Erythroblast (primary cell): Measurements from ENCODE around the gene C2orf92.

ENCODE experiments used
- DNase-seq, 2 experiments: peaks; one replicate each; lab custom pipeline; 2025; lab: John Stamatoyannopoulos, UW
- GATA1 ChIP-seq: IDR thresholded peaks from 2 replicates; pipeline ENCODE4 v1.6.1; 2011; ENCODE audit warnings: low read depth, mild to moderate bottlenecking, control low read depth, low read length, moderate library complexity
- POLR2A ChIP-seq: IDR thresholded peaks from 2 replicates; pipeline ENCODE4 v1.6.1; 2011; ENCODE audit warnings: mild to moderate bottlenecking, low read length

C2orf92 gene

DNA sequence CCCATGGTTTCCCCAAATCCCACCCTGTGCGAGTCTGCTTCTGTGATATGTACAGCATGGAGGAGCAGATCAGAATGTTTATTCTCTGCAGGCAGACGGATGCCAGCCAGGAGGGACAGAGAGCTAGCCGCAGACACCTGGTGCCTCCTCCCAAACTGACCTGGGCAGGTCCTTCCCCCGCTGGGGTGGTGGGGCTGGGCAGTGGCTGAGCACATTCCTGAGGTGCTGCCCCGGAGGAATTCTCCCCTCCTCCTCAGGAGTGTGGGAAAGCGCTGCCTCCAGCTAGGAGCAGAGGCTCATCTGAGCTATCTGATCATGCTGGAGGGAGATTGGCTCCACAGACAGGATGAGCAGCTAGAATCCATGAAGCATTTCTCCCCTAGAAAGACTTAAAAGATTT, 21.7 kb downstream of the C2orf92 start:
- DNase-seq, result no peak

GRCh38 chr2:97693476-97693875, 24.0 kb downstream of the C2orf92 start:
- DNase-seq, result no peak

More for the DNA sequence above, 21.7 kb downstream of the C2orf92 start:
- no peak for TF ChIP-seq POLR2A

DNA sequence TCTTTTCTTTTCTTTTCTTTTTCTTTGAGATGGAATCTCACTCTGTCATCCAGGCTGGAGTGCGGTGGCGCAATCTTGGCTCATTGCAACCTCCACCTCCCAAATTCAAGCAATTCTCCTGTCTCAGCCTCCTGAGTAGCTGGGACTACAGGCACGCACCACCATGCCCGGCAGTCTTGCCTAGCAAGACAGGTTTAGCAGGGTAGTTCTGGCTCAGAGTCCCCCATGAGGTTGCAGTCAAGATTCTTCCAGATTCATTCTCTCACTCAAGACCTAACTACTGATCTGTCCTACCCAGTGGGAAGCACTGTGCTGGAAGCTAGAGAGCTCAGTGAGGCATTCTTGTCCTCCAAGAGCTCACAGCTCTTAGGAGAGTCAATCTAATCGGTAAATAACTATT, 26.2 kb downstream of the C2orf92 start:
- TF ChIP-seq POLR2A (no peak), GATA1 (no peak)
- DNase-seq, result no peak

More at GRCh38 chr2:97693476-97693875, 24.0 kb downstream of the C2orf92 start:
- TF ChIP-seq GATA1 (no peak), POLR2A (no peak)

DNA sequence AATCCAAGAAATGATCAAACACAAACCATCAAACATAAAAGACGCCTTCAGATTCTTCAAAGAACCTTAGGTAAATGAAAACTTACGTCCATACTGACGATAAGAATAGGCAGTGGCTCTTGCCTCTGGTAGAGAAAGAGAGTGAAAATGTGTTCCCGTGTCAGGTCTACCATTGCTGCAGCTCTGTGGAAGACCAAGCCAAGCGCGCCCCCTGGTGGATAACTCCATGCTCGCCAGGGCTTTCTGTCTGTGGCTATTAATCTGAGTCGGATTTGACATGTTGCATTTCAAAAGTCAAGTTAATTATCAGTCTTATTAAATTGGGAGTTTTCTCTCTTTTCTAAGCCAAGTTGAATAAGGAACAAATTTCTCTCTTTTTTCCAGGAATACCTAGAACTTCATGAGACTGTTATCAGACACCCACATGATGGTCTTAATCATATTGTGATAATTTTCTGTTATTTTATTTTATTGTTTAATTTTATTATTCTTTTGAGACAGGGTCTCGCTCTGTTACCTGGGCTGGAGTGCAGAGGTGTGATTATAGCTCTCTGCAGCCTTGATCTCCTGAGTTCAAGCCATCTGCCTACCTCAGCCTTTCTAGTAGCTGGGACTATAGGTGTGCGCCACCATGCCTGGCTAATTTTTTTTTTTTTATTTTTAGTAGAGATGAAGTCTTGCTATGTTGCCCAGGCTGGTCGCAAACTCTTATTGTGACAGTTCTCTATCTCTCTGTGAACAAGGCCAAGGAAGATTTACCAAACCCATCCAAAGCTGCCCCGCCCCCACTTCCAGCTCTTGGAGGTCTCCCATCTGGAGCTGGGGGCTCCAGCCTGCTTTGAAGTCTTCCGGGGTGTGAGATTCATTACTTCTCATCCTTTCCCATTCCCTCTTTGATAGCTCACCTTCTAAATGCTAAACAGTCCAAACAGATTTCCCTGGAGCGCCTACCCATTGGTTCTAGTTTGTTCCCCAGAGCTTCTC, 28.0 kb downstream of the C2orf92 start:
- peak; percentile 83 to 92 for DNase-seq
- TF ChIP-seq POLR2A, result no peak
- no peak for TF ChIP-seq GATA1

DNA sequence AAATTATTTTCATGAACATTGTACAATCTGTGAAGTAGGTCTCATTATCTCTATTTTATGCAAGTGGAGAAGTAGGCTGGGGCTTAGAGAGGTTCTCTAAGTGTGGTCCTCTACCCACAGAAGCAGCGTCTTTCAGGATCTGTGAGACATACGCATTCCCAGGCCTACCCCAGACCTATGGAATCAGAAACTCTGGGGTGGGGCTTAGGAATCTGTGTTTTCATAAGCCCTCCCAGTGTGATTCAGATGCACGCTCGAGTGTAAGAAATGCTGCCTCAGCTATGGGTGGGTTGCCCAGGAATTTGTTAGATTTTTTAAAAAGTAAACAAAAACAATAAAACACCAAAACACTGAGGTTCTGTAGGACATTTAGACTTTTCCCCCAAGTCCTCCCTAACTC, 29.0 kb downstream of the C2orf92 start:
- no peak for DNase-seq
- TF ChIP-seq POLR2A (no peak), GATA1 (no peak)

DNA sequence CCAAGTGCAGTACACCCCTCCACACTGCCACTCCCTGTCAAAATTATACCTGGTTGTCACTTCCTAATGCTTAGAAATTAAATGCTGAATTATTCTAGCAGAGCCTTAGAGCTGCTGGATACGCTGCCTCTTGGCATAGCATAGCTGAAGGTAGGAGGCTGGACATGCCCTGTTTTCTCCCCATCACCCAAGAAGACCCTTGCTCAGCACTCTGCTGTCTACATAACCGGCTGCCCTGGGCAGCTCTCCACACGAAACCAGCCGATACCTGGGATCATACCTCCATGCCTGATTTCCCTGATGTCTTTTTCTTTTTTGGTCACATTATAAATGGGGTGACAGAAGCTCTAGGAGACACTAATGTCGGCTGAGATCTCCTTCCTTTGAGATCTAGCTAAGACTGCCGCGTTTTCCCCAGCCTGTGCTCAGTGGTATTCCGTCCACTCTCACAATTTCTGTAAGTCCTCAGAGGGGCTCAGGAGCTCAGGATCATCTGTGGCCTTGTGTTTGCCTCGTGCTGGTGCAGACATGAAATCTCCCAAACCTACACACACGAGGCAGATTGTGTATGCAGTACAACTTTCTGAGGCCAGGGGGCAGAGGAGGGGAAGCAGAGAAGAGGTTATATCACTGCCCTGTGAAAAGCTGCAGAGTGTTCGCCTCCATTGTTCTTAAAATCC, 30.4 kb downstream of the C2orf92 start:
- DNase-seq, result peak; percentile 39 to 51
- no peak for TF ChIP-seq GATA1
- TF ChIP-seq POLR2A, result no peak

DNA sequence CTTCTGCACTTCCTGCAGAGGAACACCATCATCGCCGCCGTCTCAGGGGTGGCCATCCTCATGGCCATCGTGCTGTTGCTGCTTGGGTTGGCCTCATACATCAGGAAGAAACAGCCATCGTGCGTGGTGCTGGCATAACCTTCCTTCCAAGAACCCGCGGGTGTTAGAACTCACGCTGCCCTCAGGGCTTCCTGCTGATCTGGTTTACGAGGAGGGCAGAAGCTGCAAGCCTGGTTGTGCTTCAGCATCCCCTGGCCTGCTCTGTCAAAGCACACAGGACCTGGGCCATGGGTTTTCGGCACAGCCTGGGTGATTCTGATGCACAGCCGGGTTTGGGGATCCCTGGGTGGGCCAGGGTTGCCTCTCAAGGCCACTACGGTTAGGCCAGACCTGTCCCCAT, 31.7 kb downstream of the C2orf92 start:
- TF ChIP-seq GATA1 (no peak), POLR2A (no peak)
- no peak for DNase-seq

DNA sequence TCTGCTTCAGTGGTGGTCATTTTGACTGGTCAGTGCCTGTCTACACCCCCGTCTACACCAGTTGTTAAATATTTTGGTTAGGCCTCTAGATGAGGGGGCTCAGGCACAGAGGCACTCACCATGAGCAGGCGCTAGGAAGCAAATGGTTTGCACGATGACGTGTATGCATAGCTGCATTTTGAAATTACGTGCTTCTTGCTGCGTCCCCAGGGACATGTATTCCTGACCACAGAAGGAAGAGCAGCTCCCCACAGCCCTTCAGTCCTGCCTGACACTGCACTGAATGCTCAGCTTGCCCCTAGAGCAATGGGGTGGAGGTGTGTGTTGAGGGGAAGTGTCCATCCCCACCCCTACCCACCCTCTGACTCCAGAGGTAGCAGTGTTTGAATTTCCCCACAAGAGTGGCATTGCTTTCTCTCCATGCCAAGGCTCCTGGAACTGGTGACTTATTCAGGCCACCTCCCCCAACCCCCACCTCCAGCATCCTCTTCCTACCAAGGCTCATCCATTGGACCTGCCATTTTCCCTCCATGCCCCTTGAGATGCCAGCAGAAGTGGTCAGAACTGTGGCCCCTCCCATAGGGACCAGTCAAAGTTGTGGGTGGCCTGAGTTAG, 32.4 kb downstream of the C2orf92 start:
- DNase-seq, result no peak
- TF ChIP-seq GATA1 (no peak), POLR2A (no peak)

GRCh38 chr2:97702731-97703470, 33.4 kb downstream of the C2orf92 start:
- DNase-seq, result no peak
- TF ChIP-seq GATA1 (no peak), POLR2A (no peak)

DNA sequence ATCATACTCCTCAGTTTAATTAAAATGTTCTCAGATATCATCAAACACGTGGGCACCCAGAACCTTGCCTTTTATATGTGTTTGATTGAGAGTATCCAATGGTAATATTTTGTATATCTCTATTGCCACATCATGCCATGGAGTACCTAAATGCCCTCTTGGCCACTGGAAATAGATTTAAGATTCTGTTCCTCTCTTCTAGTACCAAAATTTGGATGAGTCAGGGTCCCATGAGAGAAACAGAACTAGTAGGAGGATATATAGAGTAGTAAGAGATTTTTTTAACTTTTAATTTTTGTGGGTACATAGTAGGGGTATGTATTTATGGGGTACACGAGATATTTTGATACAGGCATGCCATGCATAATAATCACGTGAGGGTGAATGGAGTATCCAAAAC, 34.2 kb downstream of the C2orf92 start:
- no peak for DNase-seq
- no peak for TF ChIP-seq POLR2A
- no peak for TF ChIP-seq GATA1

- DNase-seq, result no peak
- TF ChIP-seq GATA1, result no peak
- no peak for TF ChIP-seq POLR2A
Observed at GRCh38 chr2:97704989-97705388, 35.5 kb downstream of the C2orf92 start.

DNA sequence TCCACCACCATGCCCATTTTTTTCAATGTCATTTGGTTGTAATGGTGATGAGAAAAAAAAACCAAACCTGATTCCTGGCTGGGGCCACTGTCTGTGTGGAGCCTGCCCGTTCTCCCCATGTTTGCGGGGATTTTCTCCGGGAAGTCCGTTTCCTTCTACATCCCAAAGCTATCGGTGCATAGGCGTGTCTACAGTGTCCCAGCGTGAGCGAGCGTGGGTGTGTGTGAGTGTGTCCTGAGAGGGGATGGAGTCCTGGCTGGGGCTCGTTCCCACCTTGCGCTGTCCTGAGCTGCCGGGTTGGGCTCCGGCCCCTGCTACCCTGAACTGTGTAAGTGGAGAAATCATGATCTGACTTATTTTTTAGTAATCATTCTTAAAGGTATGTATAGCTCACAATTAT, 36.6 kb downstream of the C2orf92 start:
- TF ChIP-seq GATA1 (no peak), POLR2A (no peak)
- DNase-seq, result no peak

- no peak for DNase-seq
- TF ChIP-seq POLR2A (no peak), GATA1 (no peak)
Observed at GRCh38 chr2:97706708-97707345, 37.3 kb downstream of the C2orf92 start.
